Upper lobe of right lung (tissue), 1 donor: Measurements from ENCODE around the gene DCTD. TPM values are rescaled to one million over a fixed set of nuclear protein-coding genes. Genes with fewer than 3 reads are reported as not detected.

ENCODE experiments used
- ATAC-seq: fragments of 200-7000 bp; cut with Tn5 transposase; one replicate; pipeline ENCODE4 v1.9.1; 2020; ENCODE audit warnings: mild to moderate bottlenecking, moderate library complexity
- DNase-seq: peaks from one replicate; pipeline ENCODE4 v3.0.0-alpha.2; 2020
- H3K27ac ChIP-seq: fragments of 200-600 bp; one replicate; pipeline ENCODE4 v1.8.0; 2022
- H3K27me3 ChIP-seq: fragments of 200-600 bp; one replicate; pipeline ENCODE4 v1.8.0; 2022; ENCODE audit warnings: mild to moderate bottlenecking
- H3K36me3 ChIP-seq: fragments of 200-600 bp; one replicate; pipeline ENCODE4 v1.8.0; 2022
- H3K4me1 ChIP-seq: fragments of 200-600 bp; one replicate; pipeline ENCODE4 v1.8.0; 2022
- H3K4me3 ChIP-seq: fragments of 200-600 bp; one replicate; pipeline ENCODE4 v1.8.0; 2022; ENCODE audit warnings: mild to moderate bottlenecking
- H3K9me3 ChIP-seq: fragments of 200-600 bp; one replicate; pipeline ENCODE4 v1.8.0; 2022
- CTCF ChIP-seq: fragments of 200-600 bp; IDR thresholded peaks from one replicate; pipeline ENCODE4 v1.8.0; 2022; ENCODE audit warnings: antibody characterized with exemption
- intact Hi-C: fragments of 100-400 bp; cut with DNase I; formaldehyde crosslinking; loops from one replicate; pipeline ENCODE4 v1.11.0; 2022
- total RNA-seq: library from RNA; stranded (reverse); fragmentation: NEBNext Ultra II Directional; extraction: Animal tissue kit (Norgen Biotek cat#: 25700); gene quantifications from one replicate; pipeline ENCODE4 v1.2.1, GENCODE V29; 2021
- donor health status: DM: no; HTN: yes; CAD: no; lungs with severe emphysema.

Gene DCTD
- total RNA-seq, 1 donor from 2014 or later = 88.6 TPM

- no peaks in the 10 kb centered on the region for H3K36me3 ChIP-seq
- H3K27ac ChIP-seq = no peak overlapping the region
- DNase-seq (no peak), ATAC-seq (no peak)
- no peaks in the 10 kb centered on the region for H3K9me3 ChIP-seq
- intact Hi-C loops = no loop called here
- no peak overlapping the region for H3K4me3 ChIP-seq
- no peak for TF ChIP-seq CTCF
- H3K27me3 ChIP-seq = no peaks in the 10 kb centered on the region
- H3K4me1 ChIP-seq = no peaks in the 10 kb centered on the region
Measured at GRCh38 chr4:182858711-182859110, 58.5 kb downstream of the DCTD start.

- ATAC-seq (no peak), DNase-seq (no peak)
- no peak for TF ChIP-seq CTCF
- intact Hi-C loops = no loop called here
- Histone ChIP-seq H3K36me3 (no peaks in the 10 kb centered on the region), H3K27ac (no peak overlapping the region), H3K4me3 (no peak overlapping the region), H3K4me1 (no peaks in the 10 kb centered on the region), H3K9me3 (no peaks in the 10 kb centered on the region), H3K27me3 (no peaks in the 10 kb centered on the region)
Measured at GRCh38 chr4:182856862-182857261, 60.3 kb downstream of the DCTD start.

- Histone ChIP-seq H3K27me3 (no peaks in the 10 kb centered on the region), H3K9me3 (no peaks in the 10 kb centered on the region), H3K4me3 (no peak overlapping the region), H3K36me3 (no peaks in the 10 kb centered on the region), H3K27ac (no peak overlapping the region), H3K4me1 (no peaks in the 10 kb centered on the region)
- DNase-seq (no peak), ATAC-seq (no peak)
- intact Hi-C loops = no loop called here
- no peak for TF ChIP-seq CTCF
Measured at GRCh38 chr4:182855877-182856276, 61.3 kb downstream of the DCTD start.

- no peak for ATAC-seq
- no peaks in the 10 kb centered on the region for H3K4me1 ChIP-seq
- no peak overlapping the region for H3K4me3 ChIP-seq
- H3K36me3 ChIP-seq = no peaks in the 10 kb centered on the region
- no peak overlapping the region for H3K27ac ChIP-seq
- TF ChIP-seq CTCF = no peak
- intact Hi-C loops = no loop called here
- H3K27me3 ChIP-seq = no peaks in the 10 kb centered on the region
- no peak for DNase-seq
- no peaks in the 10 kb centered on the region for H3K9me3 ChIP-seq
Measured at GRCh38 chr4:182855312-182855711, 61.9 kb downstream of the DCTD start.

- DNase-seq = no peak
- no peak overlapping the region for H3K27ac ChIP-seq
Measured at GRCh38 chr4:182854466-182854865, 62.7 kb downstream of the DCTD start.

More at GRCh38 chr4:182854466-182854865, 62.7 kb downstream of the DCTD start:
- no peak for ATAC-seq
- no peak overlapping the region for H3K4me3 ChIP-seq
- no peaks in the 10 kb centered on the region for H3K36me3 ChIP-seq
- no peaks in the 10 kb centered on the region for H3K9me3 ChIP-seq
- H3K27me3 ChIP-seq = no peaks in the 10 kb centered on the region
- no peaks in the 10 kb centered on the region for H3K4me1 ChIP-seq
- intact Hi-C loops = no loop called here
- no peak for TF ChIP-seq CTCF
